Mammary epithelial cell (primary cell): ENCODE measurements around the gene OR7D4.

Source experiments
- CTCF ChIP-seq, 2 donors: IDR thresholded peaks in 1 of 2; conservative IDR thresholded peaks in 1 of 2; 2 replicates each; pipeline ENCODE4 v1.5.1; 2011 to 2012; ENCODE audit warnings: inconsistent platforms in 2 of 2, low read length in 2 of 2, mild to moderate bottlenecking in 2 of 2, control low read depth in 1 of 2, low read depth in 1 of 2; ENCODE audit not compliant: insufficient read depth in 1 of 2; ENCODE audit errors: extremely low read depth in 1 of 2
- EZH2 ChIP-seq: IDR thresholded peaks from 2 replicates; pipeline ENCODE4 v1.6.1; 2012; ENCODE audit warnings: low read length, inconsistent platforms, borderline replicate concordance

- no peak for TF ChIP-seq CTCF (conservative IDR thresholded peaks at IDR 0.05 in 1 of 2, IDR thresholded peaks at IDR 0.05 in 1 of 2; ENCODE audit: extremely low read depth in 1 of 2, insufficient read depth in 1 of 2, low read depth in 1 of 2, low read length in 2 of 2)
- TF ChIP-seq EZH2, result no peak
Observed at GRCh38 chr19:9183000-9183399, 36.4 kb downstream of the OR7D4 start.
